Right lobe of liver (tissue), 4 donors: ENCODE results near the gene BEGAIN.

ENCODE experiments used
- POLR2A ChIP-seq: fragments of 450-650 bp; IDR thresholded peaks from one replicate; pipeline ENCODE4 v1.6.1; 2017; ENCODE audit warnings: antibody characterized with exemption, mild to moderate bottlenecking
- TF ChIP-seq, protein P1 (sequence below), 4 donors: fragments of 200-600 bp in 3 of 4; fragments of 450-650 bp in 1 of 4; IDR thresholded peaks; one replicate each; pipeline versions ENCODE4 v1.5.1 to v1.8.0; 2016 to 2022; ENCODE audit warnings: antibody characterized with exemption in 4 of 4, mild to moderate bottlenecking in 2 of 4
- donor health status: DM: no; HTN: no; CAD: no.
- donor health status: DM: no; HTN: no; CAD: no.
- donor health status: DM: no; HTN: yes; CAD: no.

- no peak for TF ChIP-seq POLR2A
- TF ChIP-seq, protein P1, sequence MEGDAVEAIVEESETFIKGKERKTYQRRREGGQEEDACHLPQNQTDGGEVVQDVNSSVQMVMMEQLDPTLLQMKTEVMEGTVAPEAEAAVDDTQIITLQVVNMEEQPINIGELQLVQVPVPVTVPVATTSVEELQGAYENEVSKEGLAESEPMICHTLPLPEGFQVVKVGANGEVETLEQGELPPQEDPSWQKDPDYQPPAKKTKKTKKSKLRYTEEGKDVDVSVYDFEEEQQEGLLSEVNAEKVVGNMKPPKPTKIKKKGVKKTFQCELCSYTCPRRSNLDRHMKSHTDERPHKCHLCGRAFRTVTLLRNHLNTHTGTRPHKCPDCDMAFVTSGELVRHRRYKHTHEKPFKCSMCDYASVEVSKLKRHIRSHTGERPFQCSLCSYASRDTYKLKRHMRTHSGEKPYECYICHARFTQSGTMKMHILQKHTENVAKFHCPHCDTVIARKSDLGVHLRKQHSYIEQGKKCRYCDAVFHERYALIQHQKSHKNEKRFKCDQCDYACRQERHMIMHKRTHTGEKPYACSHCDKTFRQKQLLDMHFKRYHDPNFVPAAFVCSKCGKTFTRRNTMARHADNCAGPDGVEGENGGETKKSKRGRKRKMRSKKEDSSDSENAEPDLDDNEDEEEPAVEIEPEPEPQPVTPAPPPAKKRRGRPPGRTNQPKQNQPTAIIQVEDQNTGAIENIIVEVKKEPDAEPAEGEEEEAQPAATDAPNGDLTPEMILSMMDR (IDR thresholded peaks at IDR 0.05): no peak
Observed at GRCh38 chr14:100538351-100539002, 48.7 kb downstream of the BEGAIN start.
